Raji (cell line): ENCODE measurements around the gene TMEM128.

Experiments
- POLR2A ChIP-seq: IDR thresholded peaks from 2 replicates; pipeline ENCODE4 v1.6.1; 2011; ENCODE audit warnings: low read depth, low read length, control low read depth; ENCODE audit not compliant: insufficient read depth

The TMEM128 gene

GRCh38 chr4:4268776-4269175 is 20.8 kb upstream of the TMEM128 start:
- TF ChIP-seq POLR2A: no peak

GRCh38 chr4:4267981-4268380 is 20.0 kb upstream of the TMEM128 start:
- TF ChIP-seq POLR2A: no peak

DNA sequence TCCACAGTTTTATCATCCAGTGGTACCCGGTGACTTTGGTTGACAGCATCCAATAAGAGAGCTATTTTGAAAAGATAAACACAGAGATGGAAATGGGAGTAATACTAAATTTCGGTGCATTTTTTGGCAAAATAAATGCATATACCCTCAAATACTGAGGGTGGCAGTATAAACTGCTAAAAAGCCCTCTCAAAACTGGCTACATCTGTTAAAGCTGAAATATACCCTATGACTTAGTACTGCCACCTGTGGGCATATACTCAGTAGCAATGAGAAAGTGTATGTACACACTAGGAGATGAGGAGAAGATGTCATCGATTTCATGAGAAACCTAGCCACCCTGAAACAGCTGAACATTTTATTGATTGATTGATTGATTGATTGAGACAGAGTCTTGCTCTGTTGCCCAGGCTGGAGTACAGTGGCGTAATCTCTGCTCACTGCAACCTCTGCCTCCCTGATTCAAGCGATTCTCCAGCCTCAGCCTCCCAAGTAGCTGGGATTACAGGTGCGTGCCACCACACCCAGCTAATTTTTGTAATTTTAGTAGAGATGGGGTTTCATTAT is 12.2 kb upstream of the TMEM128 start:
- TF ChIP-seq POLR2A: no peak

DNA sequence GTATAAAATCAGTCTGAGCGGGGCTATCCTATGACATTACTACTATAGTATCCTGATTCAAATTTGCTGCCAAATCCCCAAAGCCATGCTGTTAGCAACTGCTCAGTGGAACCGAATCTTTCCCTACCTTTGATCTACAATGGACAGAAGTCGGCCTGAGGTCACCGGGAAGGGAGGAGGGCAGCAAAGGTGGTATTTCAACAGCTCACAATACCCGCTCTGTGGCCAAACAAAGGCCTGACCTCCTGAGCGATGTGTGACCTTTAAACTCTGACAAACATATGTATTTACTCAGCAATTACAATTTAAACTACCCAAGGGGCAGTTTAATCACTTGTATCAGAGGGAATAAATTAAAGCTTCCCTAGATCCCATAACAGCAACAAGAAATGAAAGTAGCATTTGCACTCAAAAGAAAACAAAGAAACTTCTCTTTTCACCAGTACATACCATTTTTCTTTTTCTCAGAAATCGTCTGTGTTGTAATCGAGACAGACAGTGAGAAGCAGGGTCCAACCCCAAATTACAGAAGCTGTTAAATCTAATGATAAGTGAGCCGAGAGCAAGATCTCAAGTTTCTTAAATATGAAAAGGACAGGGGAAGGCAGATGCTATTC is 11.6 kb upstream of the TMEM128 start:
- TF ChIP-seq POLR2A: no peak

DNA sequence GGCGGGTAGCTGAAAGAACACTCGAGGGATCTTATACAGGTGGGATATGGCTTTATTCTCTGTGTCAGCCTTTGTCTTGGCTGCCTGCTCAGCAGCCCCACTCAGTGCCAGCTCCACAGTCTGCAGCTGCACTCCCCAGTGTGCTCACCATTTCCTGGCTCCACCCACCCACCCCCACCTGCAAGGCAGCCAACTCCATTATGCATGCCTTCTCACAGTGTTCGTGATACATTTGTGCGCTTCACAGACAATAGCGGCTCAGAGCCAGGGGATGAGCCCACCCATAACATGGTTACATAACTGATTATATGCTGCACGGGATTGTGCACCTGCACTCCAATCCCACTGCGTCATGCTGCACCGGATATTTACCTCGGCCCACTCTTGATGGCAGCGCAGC is 8.8 kb upstream of the TMEM128 start:
- no peak for TF ChIP-seq POLR2A

GRCh38 chr4:4254666-4255065 is 6.6 kb upstream of the TMEM128 start:
- TF ChIP-seq POLR2A: no peak

GRCh38 chr4:4254199-4254598 is 6.2 kb upstream of the TMEM128 start:
- TF ChIP-seq POLR2A: no peak

- TF ChIP-seq POLR2A: no peak
These were observed 1.8 kb upstream of the TMEM128 start for GRCh38 chr4:4249866-4250265.

GRCh38 chr4:4248885-4249203 is 821 bp upstream of the TMEM128 start:
- TF ChIP-seq POLR2A: no peak

DNA sequence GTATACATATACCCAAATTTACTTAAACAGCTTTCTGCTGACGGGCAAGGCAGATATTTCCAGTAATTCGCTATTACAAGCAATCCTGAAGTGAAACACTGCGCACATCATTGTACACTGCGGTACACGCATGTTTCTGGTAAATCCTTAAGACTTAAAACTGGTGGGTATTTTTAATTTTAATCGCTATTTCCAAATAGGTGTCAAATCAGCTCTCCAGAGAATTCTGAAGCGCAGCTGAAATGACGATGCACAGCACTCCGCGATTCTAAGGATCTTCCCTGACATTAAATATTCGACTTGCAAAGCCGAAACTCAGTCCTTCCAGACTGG is 361 bp downstream of the TMEM128 start:
- TF ChIP-seq POLR2A: no peak

DNA sequence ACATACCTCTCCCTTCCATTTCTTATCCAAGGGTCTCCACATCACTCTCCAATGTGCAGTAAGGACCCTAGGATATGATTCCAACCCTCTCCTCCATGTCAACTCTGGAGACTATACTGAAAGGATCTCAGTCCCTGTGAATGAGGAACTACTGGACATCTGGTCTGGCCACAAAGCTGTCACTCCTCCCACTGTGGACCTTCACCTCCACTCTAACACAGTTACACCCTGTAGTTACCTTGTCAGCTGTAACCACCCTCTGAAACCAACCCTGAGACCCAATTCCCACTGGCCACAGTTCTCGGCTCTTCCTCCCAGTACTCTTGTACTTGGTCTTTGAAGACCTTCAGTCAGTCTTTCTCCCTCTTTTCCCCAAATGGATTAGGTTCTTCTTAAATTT is 2.9 kb downstream of the TMEM128 start:
- no peak for TF ChIP-seq POLR2A

DNA sequence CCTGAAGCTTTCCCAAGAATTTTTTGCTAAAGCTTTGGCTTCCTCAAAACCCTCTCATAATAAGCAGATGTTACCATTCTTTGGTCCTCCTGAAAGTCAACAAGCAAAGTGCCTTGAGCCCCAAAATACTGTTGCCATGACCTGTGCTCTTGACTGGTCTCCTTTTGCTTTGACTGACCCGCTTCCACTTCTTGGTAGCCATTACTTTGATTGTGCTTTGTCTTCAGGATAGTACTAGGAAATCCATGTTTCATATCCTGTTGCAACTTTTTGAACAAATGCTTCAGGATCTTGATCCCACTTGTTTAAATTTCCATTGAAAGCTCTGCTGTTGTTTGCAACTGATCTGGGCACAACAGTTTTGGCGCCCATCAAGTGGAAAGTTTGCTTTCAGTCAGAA is 14.4 kb downstream of the TMEM128 start:
- TF ChIP-seq POLR2A: no peak

GRCh38 chr4:4228356-4228668 is 19.7 kb downstream of the TMEM128 start:
- TF ChIP-seq POLR2A: no peak

DNA sequence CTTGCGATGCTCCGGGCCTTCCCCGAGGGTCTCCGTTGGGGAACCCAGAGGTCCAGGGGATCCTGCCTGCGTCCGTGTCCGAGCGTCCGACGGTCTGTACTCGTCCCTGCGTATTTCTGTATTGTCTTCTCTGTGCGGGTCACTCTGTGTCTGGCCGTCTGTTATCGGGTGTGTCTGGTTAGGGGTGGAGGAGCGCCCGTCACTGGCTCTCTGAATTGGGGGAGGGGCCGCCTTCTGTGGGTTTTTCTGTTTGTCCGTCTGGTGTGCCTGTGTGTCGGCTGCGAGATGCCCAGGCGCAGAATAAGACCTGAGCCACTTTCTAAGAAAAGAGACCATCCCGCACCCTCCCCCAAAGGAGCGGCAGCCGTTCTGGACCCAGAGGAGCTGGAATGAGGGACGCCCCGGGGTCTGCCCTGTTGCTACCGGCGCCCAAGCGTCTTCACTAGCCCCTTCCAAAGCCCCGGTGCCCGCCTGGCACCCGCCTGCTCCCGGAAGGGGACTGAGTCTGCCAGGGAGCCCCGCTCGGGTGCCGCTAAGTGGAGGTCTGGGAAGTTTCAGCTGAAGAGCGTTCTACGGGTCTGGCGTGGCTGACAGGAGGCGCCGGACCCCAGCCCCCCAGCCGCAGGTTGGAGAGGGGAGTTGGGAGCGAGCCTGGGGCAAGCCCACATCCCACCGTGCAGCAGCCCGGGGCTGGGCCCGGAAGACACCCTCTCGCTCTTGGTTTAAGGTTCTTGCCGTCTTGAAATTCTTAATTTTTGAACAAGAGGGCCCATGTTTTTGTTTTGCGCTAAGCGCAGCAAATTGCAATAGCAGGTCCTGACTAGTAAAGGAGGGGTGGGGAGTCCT is 20.3 kb downstream of the TMEM128 start:
- TF ChIP-seq POLR2A: no peak

GRCh38 chr4:4226606-4227438 is 21.2 kb downstream of the TMEM128 start, which contains the start of gene OTOP1:
TSS of gene OTOP1 (minus strand) at chr4:4226929. CDS start at chr4:4226864, 65 bp downstream.
- no peak for TF ChIP-seq POLR2A
